ENCODE measurements around the gene ZC3H13. TPM values are rescaled to one million over a fixed set of nuclear protein-coding genes. Genes with fewer than 3 reads are reported as not detected.

ZC3H13 gene
- total RNA-seq, 4 donors from 2014 or later = 31.6 to 49.7 (median 38.0) TPM

- H3K27ac ChIP-seq = no peak overlapping the region
- 82 to 92% methylated on average over 5 to 6 of the region's 6 CpGs for WGBS, 2 donors (ENCODE audit: low coverage in 1 of 2)
- no peak for TF ChIP-seq POLR2AphosphoS5 (IDR thresholded peaks at IDR 0.05)
- TF ChIP-seq CTCF (IDR thresholded peaks at IDR 0.05) = no peak
- TF ChIP-seq POLR2A (IDR thresholded peaks at IDR 0.05) = no peak
- TF ChIP-seq EP300 (IDR thresholded peaks at IDR 0.05) = no peak
- ATAC-seq = no peak
- no peaks in the 10 kb centered on the region for H3K27me3 ChIP-seq
- H3K4me3 ChIP-seq = no peak overlapping the region
- no peaks in the 10 kb centered on the region for H3K4me1 ChIP-seq
- no peaks in the 10 kb centered on the region for H3K9me3 ChIP-seq
- H3K36me3 ChIP-seq = peaks cover 0 to 77% of the 10 kb centered on the region in 2 donors
Measured at GRCh38 chr13:46006688-46007452, 45.7 kb downstream of the ZC3H13 start.

GRCh38 chr13:46004491-46004890, 48.1 kb downstream of the ZC3H13 start:
- ATAC-seq = no peak
- Histone ChIP-seq H3K4me1 (no peaks in the 10 kb centered on the region), H3K4me3 (no peak overlapping the region), H3K9me3 (no peaks in the 10 kb centered on the region), H3K27me3 (no peaks in the 10 kb centered on the region), H3K27ac (no peak overlapping the region), H3K36me3 (peaks cover 9 to 78% of the 10 kb centered on the region in 2 donors)
- 82 to 86% methylated on average over 1 of the region's 1 CpG for WGBS, 2 donors (ENCODE audit: low coverage in 1 of 2)
- TF ChIP-seq CTCF (IDR thresholded peaks at IDR 0.05) (no peak), EP300 (IDR thresholded peaks at IDR 0.05) (no peak)

- 90 to 100% methylated on average over 2 of the region's 2 CpGs for WGBS, 2 donors (ENCODE audit: low coverage in 1 of 2)
- Histone ChIP-seq H3K4me1 (peaks cover 0 to 5% (median 0%) of the 10 kb centered on the region in 3 donors), H3K27ac (no peak overlapping the region), H3K36me3 (peaks cover 9 to 43% of the 10 kb centered on the region in 2 donors), H3K9me3 (no peaks in the 10 kb centered on the region), H3K27me3 (no peaks in the 10 kb centered on the region), H3K4me3 (no peak overlapping the region)
- TF ChIP-seq POLR2AphosphoS5 (IDR thresholded peaks at IDR 0.05) (no peak), POLR2A (IDR thresholded peaks at IDR 0.05) (no peak), CTCF (IDR thresholded peaks at IDR 0.05) (no peak)
- ATAC-seq = no peak
Measured at GRCh38 chr13:45996631-45997030, 55.9 kb downstream of the ZC3H13 start.

- TF ChIP-seq CTCF (IDR thresholded peaks at IDR 0.05) = no peak
- Histone ChIP-seq H3K4me3 (no peak overlapping the region), H3K9me3 (no peaks in the 10 kb centered on the region), H3K27ac (no peak overlapping the region), H3K4me1 (peaks cover 0 to 5% (median 0%) of the 10 kb centered on the region in 3 donors), H3K36me3 (peaks cover 4 to 30% of the 10 kb centered on the region in 2 donors), H3K27me3 (no peaks in the 10 kb centered on the region)
- WGBS, 2 donors (ENCODE audit: low coverage in 1 of 2) = 53 to 100% methylated on average over 1 of the region's 1 CpG
- ATAC-seq = no peak
Measured at GRCh38 chr13:45995245-45995644, 57.3 kb downstream of the ZC3H13 start.

GRCh38 chr13:45994752-45995151, 57.8 kb downstream of the ZC3H13 start:
- TF ChIP-seq POLR2A (IDR thresholded peaks at IDR 0.05) (no peak), EP300 (IDR thresholded peaks at IDR 0.05) (no peak), CTCF (IDR thresholded peaks at IDR 0.05) (no peak), POLR2AphosphoS5 (IDR thresholded peaks at IDR 0.05) (no peak)
- ATAC-seq = no peak
- H3K27ac ChIP-seq = no peak overlapping the region
- peaks cover 0 to 5% (median 0%) of the 10 kb centered on the region in 3 donors for H3K4me1 ChIP-seq
- H3K27me3 ChIP-seq = no peaks in the 10 kb centered on the region
- WGBS, 2 donors (ENCODE audit: low coverage in 1 of 2) = 70 to 84% methylated on average over 2 of the region's 2 CpGs
- no peak overlapping the region for H3K4me3 ChIP-seq
- peaks cover 0 to 25% of the 10 kb centered on the region in 2 donors for H3K36me3 ChIP-seq
- no peaks in the 10 kb centered on the region for H3K9me3 ChIP-seq

Data from gastroesophageal sphincter (tissue), 4 donors.